ENCODE measurements around the gene DUOXA1.
"Not testable (repeated sequence)": the region's sequence is repeated elsewhere in the genome, so short reads cannot be mapped to it uniquely, and the experiment has no call there.

GRCh38 chr15:45075440-45076320 lies 54.0 kb downstream of the DUOXA1 start:
- TF ChIP-seq CTCF (IDR thresholded peaks at IDR 0.05); EZH2 (IDR thresholded peaks at IDR 0.05; ENCODE audit: borderline replicate concordance, insufficient read depth, low read depth, low read length, poor library complexity, severe bottlenecking): not testable (repeated sequence)
